ENCODE data around the gene LRRTM4. TPM values are rescaled to one million over a fixed set of nuclear protein-coding genes. Genes with fewer than 3 reads are reported as not detected.

The LRRTM4 gene
- total RNA-seq, 4 donors from 2014 or later = 0.51 TPM; not detected in 3

DNA sequence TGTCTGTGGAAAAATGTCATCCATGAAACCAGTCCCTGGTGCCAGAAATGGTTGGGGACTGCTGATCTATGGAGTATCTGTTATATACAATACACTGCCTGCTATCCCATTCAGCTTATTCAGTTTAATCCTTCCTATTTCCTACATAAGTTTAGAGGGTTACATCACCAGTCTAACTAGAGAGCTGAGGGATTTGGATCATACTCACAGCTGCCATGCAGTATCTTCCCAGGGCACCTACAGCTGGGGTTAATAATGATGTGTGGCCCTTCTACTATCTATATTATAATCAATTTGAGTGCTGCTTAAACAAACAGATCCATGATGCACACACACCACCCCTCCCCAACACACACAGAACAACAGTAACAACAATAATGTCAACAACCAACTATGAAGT lies 524.0 kb downstream of the LRRTM4 start:
- TF ChIP-seq CTCF (IDR thresholded peaks at IDR 0.05) (no peak), POLR2A (IDR thresholded peaks at IDR 0.05) (no peak)
- H3K4me3 ChIP-seq (ENCODE audit: low read depth, poor library complexity, severe bottlenecking) = no peak overlapping the region
- intact Hi-C loops (cut with DNase I; ENCODE audit: low total_unique reads) = no loop called here
- DNase-seq (ENCODE audit: low spot score in 2 of 2) = no peak

- no peak for DNase-seq (ENCODE audit: low spot score in 2 of 2)
- H3K4me3 ChIP-seq (ENCODE audit: low read depth, poor library complexity, severe bottlenecking) = no peak overlapping the region
- intact Hi-C loops (cut with DNase I; ENCODE audit: low total_unique reads) = no loop called here
- WGBS, 2 donors = 61 to 63% methylated on average over 1 of the region's 1 CpG
- TF ChIP-seq CTCF (IDR thresholded peaks at IDR 0.05) (no peak), POLR2A (IDR thresholded peaks at IDR 0.05) (no peak)
These were observed 524.9 kb downstream of the LRRTM4 start for GRCh38 chr2:76997296-76997695.

DNA sequence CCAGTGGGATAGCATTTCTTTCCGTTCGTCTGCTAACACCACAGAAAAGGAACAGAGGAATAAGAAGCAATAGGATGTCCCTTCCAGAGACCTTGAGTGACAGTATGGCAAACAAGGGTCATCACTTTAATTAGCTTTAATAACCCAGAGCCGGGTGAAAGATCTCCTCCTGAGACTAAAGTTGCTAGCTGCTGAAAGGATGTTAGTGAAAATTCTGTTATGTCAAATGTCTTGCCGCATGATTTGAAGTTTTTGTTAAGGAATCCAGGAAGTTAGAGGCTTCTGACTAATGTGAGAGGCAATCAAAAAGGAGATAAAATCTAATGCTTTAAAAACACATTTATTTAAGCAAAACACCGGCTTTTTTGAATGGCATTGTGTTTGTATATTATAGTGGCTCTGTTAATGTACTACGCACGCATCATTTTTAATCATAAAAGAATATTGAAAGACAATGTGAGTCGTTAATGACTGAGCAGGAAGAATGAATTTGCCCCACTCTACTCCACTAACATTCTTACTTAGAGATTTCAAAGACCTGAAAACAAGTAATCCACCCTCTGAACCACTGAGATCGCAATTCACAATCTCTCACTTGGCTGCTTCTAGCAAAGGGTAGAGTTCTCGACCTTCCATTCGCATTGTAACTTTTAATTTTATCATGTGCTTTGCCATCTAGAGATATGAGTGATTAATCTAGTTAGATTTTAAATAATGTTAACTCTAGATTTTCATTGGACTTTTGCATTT lies 536.6 kb downstream of the LRRTM4 start:
- no peak overlapping the region for H3K4me3 ChIP-seq (ENCODE audit: low read depth, poor library complexity, severe bottlenecking)
- WGBS, 2 donors = 63 to 67% methylated on average over 11 of the region's 11 CpGs
- no peak for TF ChIP-seq POLR2A (IDR thresholded peaks at IDR 0.05)
- no peak for TF ChIP-seq CTCF (IDR thresholded peaks at IDR 0.05)
- intact Hi-C loops (cut with DNase I; ENCODE audit: low total_unique reads) = no loop called here
- DNase-seq (ENCODE audit: low spot score in 2 of 2) = no peak

DNA sequence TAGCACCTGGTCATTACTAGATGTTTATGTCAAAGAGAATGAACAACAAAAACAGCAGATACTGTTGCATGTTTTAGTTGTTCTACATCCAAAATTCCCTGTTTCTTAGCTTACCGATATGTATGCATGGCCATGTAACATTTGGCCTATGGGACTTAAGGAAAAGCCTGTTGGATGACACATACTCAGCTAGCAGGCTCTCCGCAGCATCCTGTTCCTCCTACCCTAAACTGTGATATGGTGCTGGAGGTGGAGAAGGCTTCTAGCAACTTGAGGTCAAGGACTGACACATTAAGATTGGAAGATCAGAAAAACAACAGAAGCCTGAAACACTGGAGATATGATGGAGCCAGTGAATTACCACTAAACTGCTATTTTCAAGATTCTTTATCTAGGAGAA lies 537.8 kb downstream of the LRRTM4 start:
- intact Hi-C loops (cut with DNase I; ENCODE audit: low total_unique reads) = no loop called here
- no peak for TF ChIP-seq POLR2A (IDR thresholded peaks at IDR 0.05)
- no peak for TF ChIP-seq CTCF (IDR thresholded peaks at IDR 0.05)
- WGBS, 2 donors = 91 to 92% methylated on average over 2 of the region's 2 CpGs

DNA sequence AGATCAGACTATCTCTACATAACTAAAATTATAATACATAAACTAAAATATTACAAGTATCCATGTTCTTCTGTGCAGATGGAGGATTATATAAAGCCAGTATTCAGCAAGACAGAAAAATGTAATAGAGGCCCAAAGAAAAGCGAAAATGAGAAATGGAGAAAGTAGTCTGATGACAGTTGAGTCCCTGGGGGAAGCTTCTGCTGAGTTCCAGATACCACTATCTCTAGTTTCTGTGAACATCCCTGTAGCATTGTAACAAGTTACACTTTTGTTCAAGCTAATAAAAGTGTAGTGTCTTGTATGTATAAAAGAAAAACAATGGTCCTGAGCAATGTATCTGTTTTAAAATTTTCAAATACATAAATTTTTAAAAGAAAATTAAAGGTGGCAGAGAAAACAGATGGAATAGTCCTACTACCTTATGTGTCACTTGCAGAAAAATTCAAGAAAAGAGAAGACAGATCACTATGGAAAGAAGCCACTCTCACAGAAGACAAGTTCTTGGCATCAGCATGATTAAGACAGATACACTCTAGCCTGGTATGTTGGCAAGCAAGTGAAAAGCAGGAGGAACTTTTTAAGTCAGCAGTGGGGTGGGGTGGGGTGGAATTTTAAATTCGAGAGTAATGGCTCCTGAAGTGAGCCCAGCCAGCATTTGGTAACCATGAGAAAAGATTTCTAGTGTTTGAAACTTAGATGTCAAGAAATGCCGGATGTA lies 541.9 kb downstream of the LRRTM4 start:
- intact Hi-C loops (cut with DNase I; ENCODE audit: low total_unique reads) = no loop called here
- TF ChIP-seq POLR2A (IDR thresholded peaks at IDR 0.05) = no peak
- TF ChIP-seq CTCF (IDR thresholded peaks at IDR 0.05) = no peak
- no peak overlapping the region for H3K4me3 ChIP-seq (ENCODE audit: low read depth, poor library complexity, severe bottlenecking)
- WGBS, 2 donors = 35 to 47% methylated on average over 3 of the region's 3 CpGs
- DNase-seq (ENCODE audit: low spot score in 2 of 2) = no peak

More for the DNA sequence above, 537.8 kb downstream of the LRRTM4 start:
- no peak overlapping the region for H3K4me3 ChIP-seq (ENCODE audit: low read depth, poor library complexity, severe bottlenecking)
- DNase-seq (ENCODE audit: low spot score in 2 of 2) = no peak

Measured in lower leg skin (tissue), 4 donors.